Esophagus muscularis mucosa (tissue), 3 donors: Measurements from ENCODE around the gene MCOLN3.

ENCODE experiments used
- CTCF ChIP-seq, 3 experiments: fragments of 200-600 bp in 2 of 3; fragments of 450-650 bp in 1 of 3; sonication (generic) in 2 of 3; IDR thresholded peaks; one replicate each; pipeline ENCODE4 v1.5.1; 2017 to 2019; ENCODE audit warnings: antibody characterized with exemption in 3 of 3, mild to moderate bottlenecking in 2 of 3, moderate library complexity in 1 of 3
- POLR2A ChIP-seq: fragments of 450-650 bp; IDR thresholded peaks from one replicate; pipeline ENCODE4 v1.6.1; 2017; ENCODE audit warnings: antibody characterized with exemption, moderate library complexity, mild to moderate bottlenecking, low read depth

GRCh38 chr1:85061711-85062424 is 13.6 kb upstream of the MCOLN3 start:
- TF ChIP-seq POLR2A (no peak), CTCF (IDR thresholded peaks at IDR 0.05) (no peak)
